H1 (cell line): ENCODE data around the gene DPY19L3. TPM values are rescaled to one million over a fixed set of nuclear protein-coding genes. Genes with fewer than 3 reads are reported as not detected.

ENCODE experiments used
- CTCF ChIA-PET: fragments of 300-600 bp; sonication (Branson Sonifier 250); formaldehyde crosslinking; loops from one replicate; lab custom pipeline; 2021; ENCODE audit not compliant: partially characterized antibody; lab: Charles Lee
- POLR2A ChIA-PET: fragments of 300-600 bp; sonication (Branson Sonifier 250); formaldehyde crosslinking; loops from one replicate; lab custom pipeline; 2021; ENCODE audit warnings: inconsistent platforms; ENCODE audit not compliant: partially characterized antibody; lab: Charles Lee
- DNase-seq, 2 experiments: peaks; one replicate each; pipeline versions ENCODE4 v3.0.0 to v3.0.0-alpha.2; 2010 to 2022; ENCODE audit warnings: low spot score in 2 of 2, low read depth in 1 of 2, mixed read lengths in 1 of 2
- FAIRE-seq: peaks from 2 replicates; lab custom pipeline; 2011; peaks lifted over from hg19 to GRCh38; lab: Jason Lieb, UNC
- H2AFZ ChIP-seq: 2 replicates; pipeline ENCODE4 v1.8.1; 2012; ENCODE audit warnings: low read length, inconsistent platforms
- H2AK5ac ChIP-seq: 2 replicates; pipeline ENCODE4 v1.6.1; 2013; ENCODE audit warnings: low read depth, low read length
- H2BK120ac ChIP-seq: replicated peaks from 2 replicates; pipeline ENCODE3; 2013; ENCODE audit warnings: low read depth, low read length, inconsistent platforms
- H2BK12ac ChIP-seq: 2 replicates; pipeline ENCODE4 v1.6.1; 2013; ENCODE audit warnings: low read depth, low read length
- H2BK15ac ChIP-seq: 2 replicates; pipeline ENCODE4 v1.6.1; 2013; ENCODE audit warnings: low read length
- H2BK20ac ChIP-seq: 2 replicates; pipeline ENCODE4 v1.6.1; 2013; ENCODE audit warnings: low read length
- H2BK5ac ChIP-seq: 2 replicates; pipeline ENCODE4 v1.6.1; 2013; ENCODE audit warnings: low read depth, low read length
- H3K14ac ChIP-seq: 2 replicates; pipeline ENCODE4 v1.6.1; 2013; ENCODE audit warnings: inconsistent platforms; ENCODE audit not compliant: insufficient read length
- H3K18ac ChIP-seq: 2 replicates; pipeline ENCODE4 v1.6.1; 2013; ENCODE audit warnings: low read length; ENCODE audit errors: extremely low read depth
- H3K23ac ChIP-seq: 2 replicates; pipeline ENCODE4 v1.6.1; 2013; ENCODE audit warnings: inconsistent platforms; ENCODE audit not compliant: insufficient read length
- H3K23me2 ChIP-seq: 2 replicates; pipeline ENCODE4 v1.6.1; 2013; ENCODE audit warnings: low read depth, low read length
- H3K27ac ChIP-seq: 2 replicates; pipeline ENCODE4 v1.6.1; 2011; ENCODE audit warnings: low read depth, low read length, inconsistent platforms
- H3K27me3 ChIP-seq, 4 experiments: replicated peaks in 1 of 4; 1 replicate in 1 of 4; 2 replicates in 3 of 4; pipeline versions ENCODE4 v1.6.1 to v1.8.1; 2011 to 2013; ENCODE audit warnings: low read length in 3 of 4, mild to moderate bottlenecking in 3 of 4, inconsistent platforms in 2 of 4, mixed read lengths in 2 of 4, moderate library complexity in 1 of 4; ENCODE audit not compliant: control insufficient read depth in 3 of 4, insufficient read depth in 3 of 4; ENCODE audit errors: extremely low read depth in 1 of 4
- H3K36me3 ChIP-seq, 4 experiments: 2 replicates each; pipeline versions ENCODE4 v1.6.1 to v1.8.1; 2011 to 2013; ENCODE audit warnings: mild to moderate bottlenecking in 4 of 4, low read length in 3 of 4, moderate library complexity in 2 of 4, control low read depth in 1 of 4, inconsistent platforms in 1 of 4; ENCODE audit not compliant: insufficient read depth in 4 of 4, control insufficient read depth in 2 of 4
- H3K4ac ChIP-seq: replicated peaks from 2 replicates; pipeline ENCODE3; 2013; ENCODE audit warnings: low read length, low read depth, mixed read lengths, inconsistent platforms; ENCODE audit not compliant: insufficient read length
- H3K4me1 ChIP-seq, 4 experiments: replicated peaks in 1 of 4; 1 replicate in 1 of 4; 2 replicates in 3 of 4; pipeline versions ENCODE4 v1.6.1 to v1.8.1; 2011 to 2013; ENCODE audit warnings: low read length in 3 of 4, inconsistent platforms in 2 of 4, mixed read lengths in 1 of 4; ENCODE audit not compliant: insufficient read depth in 4 of 4, control insufficient read depth in 3 of 4
- H3K4me2 ChIP-seq, 2 experiments: 2 replicates each; pipeline versions ENCODE4 v1.6.1 to v1.8.1; 2011 to 2013; ENCODE audit warnings: low read depth in 2 of 2, low read length in 2 of 2, control low read depth in 1 of 2, inconsistent platforms in 1 of 2, mild to moderate bottlenecking in 1 of 2; ENCODE audit not compliant: insufficient read depth in 1 of 2
- H3K4me3 ChIP-seq, 4 experiments: fragments of 200-600, 300-600 bp in 1 of 4; sonication (generic), shearing (Covaris generic), sonication (Bioruptor Twin) in 1 of 4; 2 replicates each; pipeline versions ENCODE4 v1.5.1 to v1.8.1; 2011 to 2016; ENCODE audit warnings: low read length in 4 of 4, low read depth in 3 of 4, control low read depth in 2 of 4, inconsistent platforms in 2 of 4, mild to moderate bottlenecking in 2 of 4, mixed read lengths in 1 of 4, moderate library complexity in 1 of 4; ENCODE audit not compliant: insufficient read depth in 2 of 4; ENCODE audit errors: extremely low read depth in 1 of 4
- H3K56ac ChIP-seq: replicated peaks from 2 replicates; pipeline ENCODE3; 2013; ENCODE audit warnings: low read depth, mild to moderate bottlenecking, mixed read lengths, low read length, inconsistent platforms; ENCODE audit not compliant: insufficient read length
- H3K79me1 ChIP-seq: 2 replicates; pipeline ENCODE4 v1.6.1; 2013; ENCODE audit warnings: low read depth, low read length, control low read depth
- H3K79me2 ChIP-seq, 2 experiments: 2 replicates each; pipeline versions ENCODE4 v1.6.1 to v1.8.1; 2012 to 2013; ENCODE audit warnings: low read length in 2 of 2, mild to moderate bottlenecking in 2 of 2, inconsistent platforms in 1 of 2; ENCODE audit not compliant: insufficient read depth in 2 of 2, control insufficient read depth in 1 of 2
- H3K9ac ChIP-seq, 4 experiments: replicated peaks in 1 of 4; 1 replicate in 1 of 4; 2 replicates in 3 of 4; pipeline versions ENCODE4 v1.6.1 to v1.8.1; 2011 to 2013; ENCODE audit warnings: low read depth in 3 of 4, low read length in 3 of 4, control low read depth in 2 of 4, mild to moderate bottlenecking in 2 of 4, moderate library complexity in 2 of 4, inconsistent platforms in 1 of 4; ENCODE audit errors: extremely low read depth in 1 of 4
- H3K9me3 ChIP-seq, 2 experiments: 2 replicates each; pipeline versions ENCODE4 v1.6.1 to v1.8.1; 2012 to 2013; ENCODE audit warnings: mild to moderate bottlenecking in 2 of 2, moderate library complexity in 2 of 2, control low read depth in 1 of 2, inconsistent platforms in 1 of 2, low read depth in 1 of 2, low read length in 1 of 2, mixed read lengths in 1 of 2; ENCODE audit not compliant: insufficient read depth in 2 of 2
- H4K20me1 ChIP-seq, 2 experiments: replicated peaks in 1 of 2; 2 replicates each; pipeline versions ENCODE3 to v1.8.1; 2011 to 2013; ENCODE audit warnings: inconsistent platforms in 2 of 2, low read length in 2 of 2, mild to moderate bottlenecking in 1 of 2; ENCODE audit not compliant: insufficient read depth in 2 of 2, control insufficient read depth in 1 of 2
- H4K5ac ChIP-seq: 2 replicates; pipeline ENCODE4 v1.6.1; 2013; ENCODE audit warnings: low read length, low read depth, mixed read lengths, inconsistent platforms; ENCODE audit not compliant: insufficient read length
- H4K8ac ChIP-seq: 2 replicates; pipeline ENCODE4 v1.8.0; 2013; ENCODE audit warnings: mild to moderate bottlenecking, moderate library complexity, low read length, inconsistent platforms; ENCODE audit not compliant: insufficient read depth; ENCODE audit errors: extremely low read depth
- H4K91ac ChIP-seq: replicated peaks from 2 replicates; pipeline ENCODE3; 2013; ENCODE audit warnings: low read length, mixed read lengths, inconsistent platforms; ENCODE audit not compliant: insufficient read length
- CHD1 ChIP-seq: IDR thresholded peaks from 2 replicates; pipeline ENCODE4 v1.6.1; 2012; ENCODE audit warnings: low read depth, low read length, improper control_type of control experiment
- NRF1 ChIP-seq: IDR thresholded peaks from 2 replicates; pipeline ENCODE4 v1.6.1; 2011; ENCODE audit warnings: mild to moderate bottlenecking, low read depth, low read length, improper control_type of control experiment
- WGBS, 2 experiments: shearing (Covaris generic) in 1 of 2; methylation state at CpG; one replicate each; pipeline versions ENCODE4 v1.1.6 to v1.1.7; 2013 to 2015; ENCODE audit warnings: low lambda C conversion rate in 2 of 2, mixed read lengths in 2 of 2, inconsistent platforms in 1 of 2, low coverage in 1 of 2, missing lambda C conversion rate in 1 of 2; ENCODE audit not compliant: insufficient replicate concordance in 2 of 2, insufficient coverage in 1 of 2, insufficient read length in 1 of 2; ENCODE audit errors: extremely low coverage in 1 of 2, missing lambda C conversion rate in 1 of 2; 5-methylcytosine and 5-hydroxymethylcytosine counted together
- polyA plus RNA-seq, 7 experiments: library from polyadenylated mRNA; depleted of rRNA in 3 of 7; stranded (reverse) in 5 of 7; unstranded in 2 of 7; fragments of >200 nt in 5 of 7; fragments of 200-250 nt in 2 of 7; gene quantifications; 1 replicate in 5 of 7; 2 replicates in 1 of 7; 4 replicates in 1 of 7; pipeline versions ENCODE4 v1.2.1 to v1.2.3, GENCODE V29; 2011 to 2013; ENCODE audit warnings: missing spikeins in 2 of 7, mixed read lengths in 2 of 7
- total RNA-seq: library from RNA; stranded (reverse); fragmentation: NEBNext Ultra II Directional; extraction: Animal tissue kit (Norgen Biotek cat#: 25700); gene quantifications from 2 replicates; pipeline ENCODE4 v1.2.1, GENCODE V29; 2021

The DPY19L3 gene
- total and polyA plus RNA-seq, 2 of the 8 experiments (the other 6 are each of a cell fraction or from before 2014, with no cell fraction given) = 35.3 to 60.2 TPM

DNA sequence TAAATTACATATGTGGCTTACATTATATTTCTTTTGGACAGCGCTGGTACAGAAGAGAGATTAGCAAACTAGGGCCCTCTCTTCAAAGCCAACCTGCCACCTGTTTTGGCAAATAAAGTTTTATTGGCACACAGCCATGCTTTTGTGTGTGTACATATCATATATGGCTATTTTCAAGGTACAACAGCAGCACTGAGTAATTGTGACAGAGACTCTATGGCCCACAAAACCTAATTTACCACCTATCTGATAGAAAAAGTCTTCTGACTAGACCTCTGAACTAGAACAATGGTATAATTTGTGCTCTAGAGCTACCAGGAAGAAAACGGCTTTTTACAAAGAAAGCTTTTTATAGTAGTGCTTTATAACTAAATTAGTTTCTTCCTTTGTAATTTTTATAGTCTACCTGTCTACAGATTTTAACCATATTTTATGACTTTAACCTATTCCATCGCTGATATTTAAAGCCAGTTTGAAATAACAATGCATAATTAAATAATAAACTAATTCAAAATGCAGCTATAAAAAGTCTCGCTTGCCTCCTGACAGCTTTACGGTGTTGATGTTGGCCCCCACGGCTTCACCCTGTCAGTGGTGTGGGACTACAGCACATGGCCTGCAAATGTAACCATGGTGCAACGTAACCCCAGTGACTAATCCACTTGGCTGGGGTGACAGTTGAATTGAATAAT is 17.7 kb upstream of the DPY19L3 start:
- Histone ChIP-seq H3K9ac (no peak overlapping the region), H2BK12ac (no peak overlapping the region), H3K36me3 (peaks cover 3 to 8% (median 5%) of the 10 kb centered on the region in 4 experiments; a peak in 5 of 8 replicates), H4K20me1 (no peaks in the 10 kb centered on the region), H2BK120ac (no peak overlapping the region), H3K9me3 (no peaks in the 10 kb centered on the region), H3K27me3 (no peaks in the 10 kb centered on the region), H2BK5ac (no peak overlapping the region), H3K23ac (no peak overlapping the region), H2BK20ac (no peak overlapping the region), H3K79me1 (no peaks in the 10 kb centered on the region), H3K4ac (no peak overlapping the region), H3K4me2 (no peak overlapping the region), H2AFZ (no peak overlapping the region), H4K8ac (no peak overlapping the region), H2AK5ac (no peak overlapping the region), H2BK15ac (no peak overlapping the region), H3K23me2 (no peaks in the 10 kb centered on the region), H3K56ac (no peak overlapping the region), H3K4me3 (no peak overlapping the region), H3K14ac (no peak overlapping the region), H4K5ac (no peak overlapping the region), H3K18ac (no peak overlapping the region), H3K27ac (no peak overlapping the region), H3K4me1 (no peaks in the 10 kb centered on the region), H3K79me2 (no peaks in the 10 kb centered on the region), H4K91ac (no peak overlapping the region)
- FAIRE-seq = no peak
- ChIA-PET CTCF (interaction anchor here (1.1 to 2.3 kb wide), 4 partner anchors 10 to 182 kb away, joined by 3 to 9 read pairs (median 4); no protein-coding TSS in a partner anchor), POLR2A (interaction anchor here (0.8 to 1.9 kb wide), 4 partner anchors 8 to 115 kb away, joined by 3 to 7 read pairs (median 5); partner anchors contain the start of gene DPY19L3)
- DNase-seq = no peak
- WGBS, 2 experiments = 94% methylated on average over 7 of the region's 7 CpGs; no CpG with 5 or more reads in 1 of the 2 experiments
- TF ChIP-seq CHD1 = no peak
- no peak for TF ChIP-seq NRF1
